ENCODE data around the gene ATP6V1B1.

ATP6V1B1 gene

GRCh38 chr2:70978341-70979179 is 42.9 kb downstream of the ATP6V1B1 start, which contains the start of gene ANKRD53:
ANKRD53 (plus strand) TSS chr2:70978630; CDS start chr2:70978646, 16 bp downstream.
- DNase-seq: no peak

- no peak for DNase-seq
Observed at GRCh38 chr2:70979180-70979488, 43.4 kb downstream of the ATP6V1B1 start.

GRCh38 chr2:70979626-70980025 is 43.9 kb downstream of the ATP6V1B1 start:
- DNase-seq: no peak

DNA sequence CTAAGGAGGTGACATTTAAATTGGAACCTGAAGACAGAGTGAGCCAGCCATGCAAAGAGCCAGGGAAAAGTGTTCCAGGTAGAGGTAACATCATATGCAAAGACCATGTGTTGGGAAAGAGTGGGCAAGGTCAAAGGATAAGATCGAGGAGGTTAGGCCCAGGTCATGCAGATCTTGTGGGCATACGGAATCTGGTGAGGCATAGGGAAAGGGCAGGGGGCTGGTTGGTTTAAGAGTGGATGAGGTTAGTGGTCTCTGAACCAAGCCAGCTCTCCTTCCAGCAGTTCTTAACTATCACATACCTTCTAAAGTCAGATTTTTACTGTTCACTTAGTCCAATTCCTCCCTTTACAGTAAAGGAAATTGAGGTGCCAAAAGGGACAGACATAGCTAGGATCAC is 45.7 kb downstream of the ATP6V1B1 start:
- no peak for DNase-seq

GRCh38 chr2:70981866-70982810 is 46.4 kb downstream of the ATP6V1B1 start:
- no peak for DNase-seq

DNA sequence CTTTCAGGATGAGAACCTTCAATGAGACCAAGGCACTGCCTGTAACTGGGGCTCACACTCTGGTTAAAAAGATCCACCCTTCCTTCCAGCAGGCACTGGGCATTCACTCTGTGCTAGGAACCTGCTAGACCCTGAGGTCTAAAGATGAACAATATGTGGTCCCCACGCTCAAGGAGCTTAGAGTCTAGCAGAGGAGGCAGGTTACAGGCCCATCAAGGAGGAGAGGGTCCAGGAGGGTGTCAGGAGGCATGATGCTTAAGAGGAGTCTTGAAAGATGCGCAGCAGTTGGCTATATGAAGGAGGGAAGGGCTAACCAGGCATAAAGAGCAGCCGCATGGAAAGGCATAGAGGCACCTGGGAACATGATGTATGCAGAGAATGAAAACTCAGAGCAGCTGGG is 47.3 kb downstream of the ATP6V1B1 start:
- no peak for DNase-seq

DNA sequence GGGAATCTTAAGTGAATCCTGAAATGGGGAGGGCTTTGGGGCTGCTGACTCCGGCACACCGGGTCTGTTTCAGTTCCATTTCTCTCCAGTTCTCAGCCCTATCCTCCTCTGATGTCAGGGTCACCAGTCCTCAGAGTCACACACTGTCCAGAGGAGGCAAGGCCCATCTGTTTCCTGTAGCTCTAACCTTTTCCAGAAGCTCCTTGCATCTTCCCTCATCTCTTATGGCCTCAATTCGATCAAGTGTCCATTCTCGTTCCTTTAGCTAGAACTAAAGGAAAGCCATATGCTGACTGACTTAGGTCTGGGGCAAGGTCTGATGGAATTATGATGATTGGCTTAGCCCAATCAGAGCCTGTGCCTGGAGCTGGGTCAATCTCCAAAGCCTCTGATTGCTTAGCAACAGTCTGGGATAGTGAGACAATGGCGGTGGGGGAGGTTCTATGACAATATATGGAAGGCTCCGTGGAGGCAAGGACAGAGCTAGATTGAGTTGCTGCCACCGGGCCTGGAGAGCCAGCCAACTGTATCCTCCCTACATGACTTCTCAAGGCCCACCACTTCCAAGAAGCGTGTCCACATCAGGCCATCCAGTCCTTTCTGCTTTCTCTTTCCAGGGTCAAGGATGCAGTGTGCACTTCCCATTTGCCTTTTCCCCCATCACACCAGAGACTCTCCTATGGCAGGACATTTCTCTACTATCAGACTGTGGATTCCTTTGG is 48.0 kb downstream of the ATP6V1B1 start:
- no peak for DNase-seq

- DNase-seq: no peak
Observed at GRCh38 chr2:70984228-70984575, 48.5 kb downstream of the ATP6V1B1 start.

GRCh38 chr2:70984576-70985282 is 49.0 kb downstream of the ATP6V1B1 start:
- DNase-seq: no peak

- DNase-seq: no peak
Observed at GRCh38 chr2:70985283-70985688, 49.6 kb downstream of the ATP6V1B1 start.

- no peak for DNase-seq
Observed at GRCh38 chr2:70985956-70986355, 50.3 kb downstream of the ATP6V1B1 start.

GRCh38 chr2:70986499-70987189 is 50.9 kb downstream of the ATP6V1B1 start:
- DNase-seq: no peak

- no peak for DNase-seq
Observed at GRCh38 chr2:70987386-70987785, 51.7 kb downstream of the ATP6V1B1 start.

- DNase-seq: no peak
Observed at GRCh38 chr2:70988151-70988550, 52.5 kb downstream of the ATP6V1B1 start.

GRCh38 chr2:70988726-70989648 is 53.3 kb downstream of the ATP6V1B1 start:
- DNase-seq: no peak

DNA sequence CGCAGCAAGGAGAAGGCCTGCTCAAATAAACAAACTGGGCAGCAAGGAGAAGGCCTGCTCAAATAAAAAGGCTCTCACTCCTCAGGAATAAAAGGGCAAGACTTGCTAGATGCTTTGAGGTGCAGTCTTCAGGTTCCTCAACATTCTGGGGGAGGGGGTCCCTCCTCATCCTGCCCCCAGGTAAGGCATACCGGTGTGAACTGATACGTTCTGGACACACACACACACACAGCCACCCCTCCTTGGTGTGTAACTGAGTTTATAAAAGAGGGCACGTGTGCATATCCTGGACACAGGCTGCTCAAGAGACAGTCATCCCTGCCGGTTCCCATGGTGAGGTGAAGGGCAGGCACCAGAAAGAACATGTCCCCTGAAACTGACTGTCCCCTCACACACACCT is 54.5 kb downstream of the ATP6V1B1 start:
- no peak for DNase-seq

GRCh38 chr2:70991142-70991541 is 55.4 kb downstream of the ATP6V1B1 start:
- DNase-seq: no peak

- DNase-seq: no peak
Observed at GRCh38 chr2:70991742-70992141, 56.0 kb downstream of the ATP6V1B1 start.

DNA sequence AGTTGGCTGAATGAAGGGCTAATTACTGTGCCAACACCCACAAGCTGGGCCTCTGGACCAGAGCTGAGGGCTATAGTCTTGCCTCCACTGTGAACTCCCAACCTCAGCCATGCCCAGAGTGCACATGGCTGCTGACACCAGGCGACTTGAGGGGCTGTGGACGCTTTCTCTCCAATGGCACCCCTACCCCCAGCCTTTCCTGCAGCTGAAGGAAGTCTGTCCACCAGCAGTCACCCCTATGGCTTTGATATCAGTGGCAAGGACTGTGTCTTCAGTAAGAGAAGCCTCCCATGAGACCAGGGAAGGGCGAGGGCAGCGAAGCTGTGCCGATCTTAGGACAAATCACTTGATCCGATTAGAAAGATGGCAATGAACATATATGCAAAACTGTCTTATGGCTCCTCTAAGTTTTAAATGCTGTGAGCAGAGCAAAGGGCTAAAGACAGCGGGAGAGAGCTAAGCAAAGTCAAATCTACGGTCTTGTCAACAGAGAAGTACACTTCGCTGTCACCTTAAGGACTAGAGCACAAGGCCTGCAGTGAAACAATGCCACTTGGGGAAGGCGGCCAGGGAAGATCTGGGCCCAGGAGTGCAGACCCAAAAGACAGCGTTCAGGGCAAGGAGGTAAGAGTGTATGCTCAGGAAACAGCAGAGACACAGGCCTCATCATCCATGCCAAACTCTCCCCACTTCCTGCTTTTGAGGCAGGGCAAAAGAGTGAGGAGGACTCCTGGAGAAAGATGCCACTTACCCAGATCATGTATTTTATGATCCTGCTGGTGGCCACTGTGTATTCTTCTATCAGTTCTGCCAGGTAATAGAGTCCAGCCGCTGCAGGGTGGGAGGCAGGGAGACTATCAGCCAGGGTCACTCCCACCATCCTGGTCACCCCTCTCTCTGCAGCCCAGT is 57.5 kb downstream of the ATP6V1B1 start:
- no peak for DNase-seq

Data from T1000 (cell line).